ENCODE results near the gene PDZD7.

PDZD7 gene

DNA sequence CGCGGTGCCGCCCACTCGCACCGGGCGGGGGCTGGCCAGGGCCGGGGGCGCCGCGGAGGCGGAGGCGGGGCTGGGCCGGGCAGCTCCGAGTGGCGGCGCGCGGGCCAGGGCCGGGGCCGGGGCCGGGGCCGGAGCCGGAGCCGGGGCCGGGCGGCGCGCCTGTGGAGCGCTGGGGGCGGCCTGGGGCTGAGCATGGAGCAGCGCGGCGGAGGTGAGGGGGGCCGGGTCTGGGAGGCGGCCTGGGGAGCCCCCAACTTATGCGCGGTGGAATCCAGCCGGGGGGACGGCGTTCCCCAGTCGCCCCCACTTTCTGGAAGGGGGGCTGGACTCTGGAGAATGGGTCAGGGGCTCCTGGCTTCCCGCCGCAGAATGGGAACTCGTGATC is 31.2 kb downstream of the PDZD7 start, which contains the start of gene LZTS2:
TSS of gene LZTS2 (plus strand) at position 67 of the 385 bp plus-strand sequence. CDS start 2,731 bp downstream, outside the sequence.
- DNase-seq, result no peak

- DNase-seq, result peak; percentile 73
These were observed 31.8 kb downstream of the PDZD7 start for GRCh38 chr10:100998991-100999741.

DNA sequence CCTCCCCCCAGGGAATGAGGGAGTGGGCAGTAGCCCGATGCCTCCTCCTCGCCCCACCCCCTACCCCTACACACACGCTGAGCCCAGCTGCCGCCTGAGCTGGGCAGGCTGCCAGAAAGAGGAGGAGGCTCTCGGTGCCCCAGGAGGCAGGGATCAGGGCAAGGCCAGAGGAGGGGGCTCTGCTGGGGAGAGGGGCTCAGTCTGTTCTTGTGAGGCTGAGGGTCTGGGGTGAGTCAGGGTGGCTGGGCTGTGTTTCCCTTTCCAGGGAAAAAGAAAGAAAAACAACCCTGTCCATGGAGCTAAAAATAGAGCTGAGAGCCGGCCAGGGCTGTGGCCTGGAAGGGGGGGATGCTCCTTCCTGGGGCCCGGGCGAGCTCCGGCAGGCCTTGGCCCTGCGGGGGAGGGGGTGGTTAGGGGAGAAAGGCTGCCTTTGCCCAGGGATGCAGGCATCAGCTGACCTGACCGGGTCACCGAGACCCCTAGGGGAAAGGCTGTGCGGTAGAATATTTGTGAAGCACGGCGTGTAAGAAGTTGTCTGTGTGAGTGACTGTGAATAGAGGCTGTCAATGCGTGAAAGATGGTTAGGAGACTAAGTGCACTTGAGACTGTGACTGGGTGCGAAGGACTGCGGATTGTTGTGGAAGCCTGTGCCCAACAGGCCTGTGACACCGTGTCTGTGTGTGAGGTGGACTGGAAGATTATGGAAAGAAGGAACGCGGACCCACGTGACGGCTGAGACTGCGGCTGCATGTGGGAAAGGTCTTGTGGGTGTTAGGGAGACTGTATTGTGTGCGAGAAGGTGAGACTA is 32.5 kb downstream of the PDZD7 start:
- DNase-seq, result peak; percentile 96

- peak; percentile 88 for DNase-seq
These were observed 33.4 kb downstream of the PDZD7 start for GRCh38 chr10:100997360-100998182.

DNA sequence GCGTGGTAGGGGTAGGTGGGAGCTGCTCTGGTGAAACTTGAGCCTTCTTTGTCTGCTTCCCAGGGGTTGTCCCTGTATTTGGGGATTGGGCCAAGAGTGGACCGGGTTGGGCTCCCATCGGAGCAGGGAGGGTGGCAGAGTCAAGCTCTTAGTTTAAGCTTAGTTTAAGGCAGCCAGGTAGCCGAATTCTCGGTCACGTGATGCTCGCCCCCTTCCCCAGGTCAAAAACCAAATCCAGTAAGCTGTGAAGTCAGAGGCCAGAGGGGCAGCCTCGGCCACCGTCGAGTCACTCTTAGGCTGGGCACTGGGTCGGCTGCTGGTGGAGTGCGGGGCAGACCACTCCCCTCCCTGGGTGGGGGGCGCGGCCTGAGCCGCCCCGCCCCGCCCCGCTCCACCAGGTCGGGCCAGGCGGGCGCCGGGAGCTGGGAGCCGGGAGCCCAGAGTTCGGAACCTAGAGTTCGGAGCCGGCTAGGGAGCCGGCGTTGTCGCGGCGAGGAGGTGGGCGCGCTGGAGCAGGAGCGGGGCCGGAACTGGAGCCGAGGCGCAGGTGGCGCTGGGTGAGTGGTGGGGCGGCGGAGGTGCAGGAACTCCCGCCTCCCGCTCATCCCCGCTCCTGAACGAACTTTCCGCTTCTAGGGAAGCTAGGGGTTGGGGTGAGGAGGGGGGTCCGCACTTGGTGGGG is 34.1 kb downstream of the PDZD7 start:
- DNase-seq, result peak; percentile 50

- no peak for DNase-seq
These were observed 35.7 kb downstream of the PDZD7 start for GRCh38 chr10:100995181-100995580.

DNA sequence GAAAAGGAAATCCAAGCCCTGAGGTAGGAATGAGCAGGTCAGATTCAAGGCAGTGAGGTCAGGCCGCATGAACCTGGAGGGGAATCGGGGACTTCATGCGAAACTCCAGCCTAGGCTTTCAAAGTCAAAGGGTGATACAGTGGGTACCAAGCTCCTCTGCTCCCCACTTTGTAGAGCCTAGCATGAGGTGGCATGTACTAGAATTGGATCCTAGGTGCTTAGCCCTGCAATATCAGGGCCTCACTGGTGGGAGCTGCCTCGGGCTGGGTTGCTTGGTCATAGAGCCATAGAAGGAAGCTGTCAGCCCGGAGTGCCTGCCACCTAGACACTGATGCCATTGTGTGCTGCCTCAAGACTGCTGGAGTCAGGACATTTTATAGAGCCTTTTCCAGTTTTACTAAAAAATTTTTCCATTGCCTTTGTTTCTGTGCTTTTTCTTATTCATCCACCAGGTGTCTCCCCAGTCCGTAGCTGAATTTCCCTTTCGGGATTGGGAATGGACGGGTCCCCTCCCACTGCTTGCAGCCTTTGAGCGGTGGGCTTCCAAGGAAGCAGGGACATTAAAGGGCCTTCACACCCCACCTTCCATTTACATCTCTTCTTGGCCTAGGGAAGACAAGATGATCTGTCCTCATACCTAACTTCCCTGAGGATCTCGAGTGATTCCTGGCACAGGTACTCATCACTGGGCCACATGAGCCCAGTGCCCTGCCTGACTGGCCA is 36.8 kb downstream of the PDZD7 start:
- DNase-seq, result no peak

GRCh38 chr10:100989088-100989487 is 41.8 kb downstream of the PDZD7 start:
- DNase-seq, result no peak

GRCh38 chr10:100988166-100988565 is 42.8 kb downstream of the PDZD7 start:
- DNase-seq, result no peak

- DNase-seq, result no peak
These were observed 43.3 kb downstream of the PDZD7 start for GRCh38 chr10:100987685-100988049.

DNA sequence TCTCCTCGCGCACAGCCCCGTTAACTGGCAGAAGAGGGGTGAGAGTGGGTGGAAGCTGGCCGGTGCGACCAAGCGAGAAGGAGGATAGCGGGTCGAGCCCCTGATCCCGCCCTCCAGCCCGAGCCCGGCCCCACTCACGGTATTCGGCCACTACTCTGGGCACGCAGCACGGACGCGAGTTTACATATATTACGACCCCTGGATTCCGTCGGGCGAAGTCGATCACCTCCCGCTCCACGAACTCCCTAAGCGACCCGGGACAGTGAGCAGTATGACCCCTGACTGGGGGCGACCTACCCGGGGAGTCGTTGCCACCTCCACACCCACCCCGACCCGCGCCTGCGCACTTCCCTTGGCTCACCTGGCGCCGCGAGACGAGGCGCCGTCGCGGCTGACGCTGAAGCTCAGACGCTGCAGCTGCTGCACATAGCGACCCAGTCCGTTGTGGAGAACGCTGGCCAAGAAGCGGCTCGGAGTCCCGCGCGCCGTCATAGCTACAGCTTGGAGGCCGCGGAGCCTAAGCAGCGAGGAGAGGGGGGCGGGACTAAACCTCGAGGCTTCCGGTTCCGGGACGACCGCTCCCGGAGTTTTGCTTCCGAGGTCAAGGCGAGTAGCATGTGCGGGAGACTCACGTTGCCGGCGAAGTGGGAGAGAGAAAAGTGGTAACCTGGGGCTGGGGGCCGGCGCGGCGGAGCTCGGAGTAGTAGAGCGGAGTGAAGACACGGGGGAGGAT is 43.8 kb downstream of the PDZD7 start, which contains the start of the genes MRPL43 and TWNK:
TSS of gene MRPL43 (minus strand) at position 546 of the 733 bp plus-strand sequence. CDS start at position 492, 54 bp downstream.
TSS of gene TWNK (plus strand) at position 592 of the 733 bp plus-strand sequence. CDS start 668 bp downstream, outside the sequence.
- DNase-seq, result peak; percentile 77

DNA sequence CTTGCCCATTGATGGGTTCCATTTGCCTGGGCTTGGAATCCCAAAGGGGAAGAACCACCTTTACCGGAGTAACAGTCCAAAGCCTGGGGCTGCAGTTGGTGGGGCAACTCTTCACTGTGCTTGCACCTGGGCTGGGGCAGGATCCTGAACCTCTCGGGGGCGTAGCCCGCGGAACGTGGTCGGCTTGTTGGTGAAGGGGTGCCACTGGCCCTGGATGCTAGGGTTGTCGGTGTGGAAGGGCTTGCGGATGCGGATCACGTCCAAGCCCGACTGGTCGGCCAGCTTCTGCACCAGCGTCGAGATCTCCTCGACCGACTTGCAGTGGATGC is 44.3 kb downstream of the PDZD7 start:
- DNase-seq, result no peak

DNA sequence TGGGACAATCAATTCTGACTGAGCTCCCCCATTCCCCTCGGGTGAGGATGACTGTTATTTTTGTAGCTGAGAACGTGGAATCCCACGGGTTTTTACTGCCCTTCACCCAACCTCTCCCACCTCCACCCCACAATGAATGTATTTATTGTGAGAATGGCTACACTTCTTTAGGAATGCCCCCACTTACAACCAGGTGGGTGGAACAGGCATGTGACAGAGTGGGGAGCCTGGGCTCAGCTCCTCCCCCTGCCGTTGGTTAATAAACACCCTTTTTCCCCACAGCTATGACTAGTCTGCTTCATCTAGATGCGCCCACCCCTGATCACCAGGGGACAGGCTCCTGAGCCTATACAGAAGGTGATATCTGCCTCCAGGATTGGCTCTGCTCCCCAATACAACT is 45.6 kb downstream of the PDZD7 start:
- DNase-seq, result no peak

DNA sequence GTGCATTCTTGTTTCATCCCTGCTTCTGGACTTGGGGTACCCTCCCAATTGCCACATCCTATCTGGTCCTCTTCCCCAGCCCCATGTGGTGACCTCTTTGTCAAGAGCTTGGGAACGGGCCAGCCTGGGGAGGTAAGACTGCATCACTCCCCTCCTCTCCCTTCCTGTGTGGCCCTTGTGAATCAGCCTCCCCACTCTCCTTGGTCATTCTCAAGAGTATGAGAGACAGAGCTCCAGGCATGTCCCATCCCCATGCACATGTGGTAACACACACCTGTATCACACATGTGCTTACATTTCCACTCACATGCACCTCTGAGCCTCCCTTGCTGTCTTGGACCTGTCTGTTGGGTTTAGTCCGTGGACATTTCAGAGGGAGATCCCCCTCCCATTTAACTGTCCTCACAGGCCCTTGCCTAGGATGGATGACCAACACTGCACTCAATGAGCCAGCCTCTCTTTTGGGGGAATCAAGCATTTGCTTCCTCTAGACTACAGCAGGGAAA is 46.2 kb downstream of the PDZD7 start:
- no peak for DNase-seq

DNA sequence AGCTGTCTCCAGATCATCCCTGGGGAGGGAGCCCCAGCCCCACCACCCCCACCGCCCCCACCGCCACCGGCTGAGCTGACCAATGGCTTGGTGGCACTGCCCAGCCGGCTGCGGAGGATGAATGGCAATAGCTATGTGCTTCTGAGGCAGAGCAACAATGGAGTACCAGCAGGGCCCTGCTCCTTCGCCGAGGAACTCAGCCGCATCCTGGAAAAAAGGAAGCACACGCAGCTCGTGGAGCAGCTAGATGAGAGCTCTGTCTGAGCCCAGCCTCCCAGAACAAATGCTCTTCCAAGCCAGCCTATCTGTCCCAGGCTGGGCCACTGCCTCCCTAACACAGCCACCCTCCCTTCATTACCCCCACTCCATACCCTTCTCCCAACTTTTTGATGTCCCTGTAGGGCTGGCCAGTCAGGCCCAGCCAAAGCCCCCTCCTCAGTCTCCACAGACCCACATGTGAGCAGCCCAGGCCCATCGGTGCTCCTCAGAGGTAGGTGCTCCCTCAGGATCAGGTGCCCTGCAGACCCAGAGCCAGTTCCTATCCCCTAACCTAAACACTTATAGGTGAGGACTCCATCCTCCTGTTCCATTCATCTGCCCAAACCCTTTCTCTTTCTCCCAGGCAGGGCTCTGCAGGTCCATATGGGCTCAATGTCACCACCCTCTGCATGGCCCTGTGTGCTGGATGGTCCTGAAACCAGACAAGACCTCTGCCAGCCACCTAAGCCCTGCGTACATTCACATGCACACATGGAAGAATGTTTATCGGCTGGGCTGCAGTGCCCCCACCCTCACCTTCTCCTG is 46.9 kb downstream of the PDZD7 start:
- DNase-seq, result no peak

- no peak for DNase-seq
These were observed 47.8 kb downstream of the PDZD7 start for GRCh38 chr10:100982916-100983830.

- DNase-seq, result no peak
These were observed 49.7 kb downstream of the PDZD7 start for GRCh38 chr10:100981178-100981772.

GRCh38 chr10:100980711-100981110 is 50.2 kb downstream of the PDZD7 start:
- no peak for DNase-seq
